OCI-LY7 (cell line): ENCODE results near the gene MYLK4.

ENCODE experiments used
- EZH2phosphoT487 ChIP-seq: fragments of 200-600 bp; sonication (generic); IDR thresholded peaks from 2 replicates; pipeline ENCODE4 v1.6.1; 2018; ENCODE audit warnings: low read depth, borderline replicate concordance, mild to moderate bottlenecking, mixed run types, antibody characterized with exemption, low read length, moderate library complexity, mixed read lengths
- TF ChIP-seq, protein P1 (sequence below): fragments of 200-600 bp; sonication (generic); conservative IDR thresholded peaks from 2 replicates; pipeline ENCODE4 v1.5.1; 2014; ENCODE audit warnings: mild to moderate bottlenecking, antibody characterized with exemption, low read length, moderate library complexity, mixed read lengths

DNA sequence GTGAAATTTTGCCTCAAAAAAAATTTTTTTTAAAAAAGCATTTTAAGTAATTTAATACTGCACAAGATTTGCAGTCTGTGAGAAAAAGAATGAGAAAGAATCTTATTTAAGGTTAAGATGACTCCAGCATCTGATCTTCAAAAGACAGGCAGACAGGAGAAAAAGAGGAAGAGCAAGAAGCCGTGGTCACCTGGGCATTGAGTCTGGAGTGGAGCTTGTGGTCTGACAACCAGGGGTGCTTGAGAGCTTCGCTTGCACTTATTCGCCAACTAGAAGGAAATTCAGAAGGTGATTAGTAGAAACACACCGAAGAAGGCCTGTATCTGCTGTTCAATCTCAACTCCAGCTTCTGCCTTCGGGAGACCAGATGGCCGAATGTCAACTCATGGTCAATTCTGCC is 75.9 kb downstream of the MYLK4 start:
- TF ChIP-seq, protein P1, sequence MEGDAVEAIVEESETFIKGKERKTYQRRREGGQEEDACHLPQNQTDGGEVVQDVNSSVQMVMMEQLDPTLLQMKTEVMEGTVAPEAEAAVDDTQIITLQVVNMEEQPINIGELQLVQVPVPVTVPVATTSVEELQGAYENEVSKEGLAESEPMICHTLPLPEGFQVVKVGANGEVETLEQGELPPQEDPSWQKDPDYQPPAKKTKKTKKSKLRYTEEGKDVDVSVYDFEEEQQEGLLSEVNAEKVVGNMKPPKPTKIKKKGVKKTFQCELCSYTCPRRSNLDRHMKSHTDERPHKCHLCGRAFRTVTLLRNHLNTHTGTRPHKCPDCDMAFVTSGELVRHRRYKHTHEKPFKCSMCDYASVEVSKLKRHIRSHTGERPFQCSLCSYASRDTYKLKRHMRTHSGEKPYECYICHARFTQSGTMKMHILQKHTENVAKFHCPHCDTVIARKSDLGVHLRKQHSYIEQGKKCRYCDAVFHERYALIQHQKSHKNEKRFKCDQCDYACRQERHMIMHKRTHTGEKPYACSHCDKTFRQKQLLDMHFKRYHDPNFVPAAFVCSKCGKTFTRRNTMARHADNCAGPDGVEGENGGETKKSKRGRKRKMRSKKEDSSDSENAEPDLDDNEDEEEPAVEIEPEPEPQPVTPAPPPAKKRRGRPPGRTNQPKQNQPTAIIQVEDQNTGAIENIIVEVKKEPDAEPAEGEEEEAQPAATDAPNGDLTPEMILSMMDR = no peak
- TF ChIP-seq EZH2phosphoT487 = no peak
